Gastroesophageal sphincter (tissue), 3 donors: ENCODE data around the gene FOXS1.

Experiments
- CTCF ChIP-seq, 4 experiments: fragments of 200-600 bp in 2 of 4; fragments of 450-650 bp in 2 of 4; sonication (generic) in 1 of 4; IDR thresholded peaks; one replicate each; pipeline ENCODE4 v1.5.1; 2017 to 2019; ENCODE audit warnings: antibody characterized with exemption in 4 of 4, mild to moderate bottlenecking in 2 of 4, moderate library complexity in 2 of 4
- POLR2AphosphoS5 ChIP-seq: sonication (generic); formaldehyde crosslinking; IDR thresholded peaks from one replicate; pipeline ENCODE4 v1.6.1; 2017; ENCODE audit warnings: antibody characterized with exemption

- TF ChIP-seq CTCF (IDR thresholded peaks at IDR 0.05) (no peak), POLR2AphosphoS5 (no peak)
Measured at GRCh38 chr20:31851240-31851955, 6.0 kb upstream of the FOXS1 start.
